ACHN (cell line): ENCODE measurements around the gene SESN1.
"Not testable (repeated sequence)": the region's sequence is repeated elsewhere in the genome, so short reads cannot be mapped to it uniquely, and the experiment has no call there.

Experiments
- DNase-seq: peaks from one replicate; pipeline ENCODE4 v3.0.0-alpha.2; 2015
- in situ Hi-C: cut with HindIII; loops from 2 replicates; pipeline ENCODE4 v1.10.0; 2017; ENCODE audit warnings: low sequenced_read_pairs, low pct_ligation_motif_present, low pct_unique_long_range_greater_than_20kb

The SESN1 gene

DNA sequence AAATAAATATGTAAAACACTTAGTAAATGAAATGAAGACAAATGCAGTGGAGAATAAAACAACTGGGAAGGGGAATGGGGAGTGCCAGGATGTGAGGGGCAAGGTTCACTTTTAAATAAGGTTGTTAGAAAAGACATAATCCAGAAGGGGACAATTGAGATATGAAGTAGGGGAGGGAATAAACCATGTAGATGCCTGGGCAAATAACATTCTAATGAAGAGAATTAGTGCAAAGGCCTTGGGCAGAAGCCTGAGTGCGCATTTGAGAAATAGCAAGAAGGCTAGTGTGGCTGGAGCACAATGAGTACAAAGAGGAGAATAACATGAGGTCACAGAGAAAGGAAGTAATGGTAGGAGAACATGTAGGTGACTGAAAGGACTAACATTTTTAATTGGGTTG, 3.0 kb upstream of the SESN1 start:
- in situ Hi-C loops = no loop called here
- no peak for DNase-seq

DNA sequence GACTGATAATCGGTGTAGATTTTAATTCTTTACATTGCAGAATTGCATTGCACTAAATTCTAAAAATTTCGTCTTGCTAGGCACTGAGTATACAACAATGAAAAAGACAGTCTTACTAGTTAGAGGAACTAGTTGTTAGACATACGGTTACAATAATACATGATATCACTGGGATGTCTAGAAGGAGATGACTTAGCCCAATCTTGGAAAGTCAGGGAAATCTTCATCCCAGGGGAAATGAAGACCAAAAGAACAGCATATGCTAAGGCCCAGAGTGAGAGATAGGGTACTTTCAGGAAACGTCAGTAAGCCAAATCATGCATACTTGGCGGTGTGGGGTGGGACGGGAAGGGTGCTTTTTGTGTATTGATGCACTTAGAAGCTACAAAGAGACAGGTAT, 1.6 kb upstream of the SESN1 start:
- no peak for DNase-seq
- in situ Hi-C loops = no loop called here

DNA sequence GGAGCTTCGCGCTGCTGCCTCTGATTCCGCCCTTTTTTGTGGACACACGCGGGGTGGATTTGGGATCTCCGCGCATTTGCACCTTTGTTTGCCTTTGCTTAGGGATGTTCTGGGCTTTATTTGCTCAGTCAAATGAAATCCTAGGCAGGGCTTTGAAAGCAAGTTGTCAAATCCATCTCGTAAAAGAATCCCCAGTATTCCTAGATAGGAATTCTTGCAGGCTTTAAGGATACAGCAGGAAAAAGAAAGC, 1.1 kb upstream of the SESN1 start:
- DNase-seq = no peak
- in situ Hi-C loops = no loop called here

DNA sequence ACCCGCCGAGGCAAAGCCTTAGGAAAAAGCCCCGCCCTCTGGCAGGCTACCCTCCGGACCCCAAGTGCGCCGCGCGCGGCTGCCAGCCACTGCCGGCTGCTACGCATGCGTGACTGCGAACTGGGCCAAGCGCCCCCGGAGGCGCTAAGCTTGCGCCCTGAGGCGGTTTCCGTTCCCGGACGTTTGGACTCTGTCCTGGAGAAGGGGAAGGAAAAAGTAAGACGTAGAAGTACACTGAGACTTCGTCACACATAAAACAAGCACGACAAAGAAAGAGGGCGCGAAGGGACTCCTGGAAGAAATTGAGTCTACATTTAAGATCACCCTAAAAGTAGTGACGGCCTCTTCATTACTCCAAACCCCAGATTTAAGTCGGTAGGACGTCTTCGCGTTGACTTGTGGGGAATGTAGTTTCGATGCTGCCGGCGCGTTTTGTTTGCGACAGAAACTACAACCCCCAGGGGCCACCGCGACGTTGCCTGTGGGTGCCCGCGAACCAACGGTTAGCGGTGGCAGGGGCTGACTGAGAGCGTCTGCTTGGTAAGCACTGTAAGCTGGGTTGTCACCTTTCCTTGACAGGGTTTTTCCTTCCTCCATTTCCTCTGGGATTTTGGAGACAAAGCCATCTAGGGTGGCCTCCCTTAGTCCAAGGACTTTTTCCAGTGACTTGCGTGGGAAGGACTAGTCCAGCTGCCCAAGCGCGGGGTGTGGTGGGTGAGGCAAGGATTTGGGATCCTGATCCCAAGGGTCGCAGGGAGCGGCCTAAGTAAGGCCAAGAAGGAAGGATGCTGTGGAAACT, 589 bp upstream of the SESN1 start, which contains the start of gene CEP57L1:
Gene CEP57L1 (plus strand): TSS at position 472 of the 799 bp plus-strand sequence. CDS start 49,715 bp downstream, outside the sequence.
- DNase-seq = peak; percentile 93

DNA sequence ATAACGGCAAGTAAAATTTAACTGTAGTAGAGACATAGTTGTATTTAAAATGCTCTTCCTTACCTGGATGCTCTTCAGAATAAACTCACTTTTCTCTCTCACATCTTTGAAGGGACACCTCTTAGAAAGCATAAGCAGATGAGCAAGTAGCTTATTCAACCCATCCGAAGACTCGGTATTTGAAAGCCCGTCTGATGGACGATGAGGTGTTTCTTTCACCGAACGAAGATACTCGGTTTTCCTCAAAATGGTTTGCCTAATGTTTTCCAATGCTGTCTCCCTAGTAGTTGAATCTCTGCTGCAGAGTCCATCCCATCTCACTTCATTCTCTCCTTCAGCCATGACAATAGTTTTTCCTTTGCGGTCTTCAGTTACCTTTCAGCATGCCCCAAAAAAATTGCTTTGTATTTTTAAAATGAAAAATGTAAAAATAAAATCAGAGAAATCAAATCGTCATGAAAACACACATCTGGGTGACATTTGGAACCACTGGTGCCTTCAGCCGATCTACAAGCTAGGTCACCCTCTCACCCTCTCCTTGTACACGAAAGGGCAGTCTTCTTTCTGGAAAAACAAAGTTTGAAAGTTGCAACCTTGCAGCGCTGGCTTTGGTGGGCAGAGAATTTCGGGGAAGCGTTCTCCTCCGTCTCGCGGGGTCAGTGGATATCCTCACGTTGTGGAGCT, 772 bp downstream of the SESN1 start:
- peak; percentile 19 for DNase-seq
- in situ Hi-C loops = no loop called here

More for the DNA sequence above, 589 bp upstream of the SESN1 start, which contains the start of gene CEP57L1:
- in situ Hi-C loops = no loop called here

DNA sequence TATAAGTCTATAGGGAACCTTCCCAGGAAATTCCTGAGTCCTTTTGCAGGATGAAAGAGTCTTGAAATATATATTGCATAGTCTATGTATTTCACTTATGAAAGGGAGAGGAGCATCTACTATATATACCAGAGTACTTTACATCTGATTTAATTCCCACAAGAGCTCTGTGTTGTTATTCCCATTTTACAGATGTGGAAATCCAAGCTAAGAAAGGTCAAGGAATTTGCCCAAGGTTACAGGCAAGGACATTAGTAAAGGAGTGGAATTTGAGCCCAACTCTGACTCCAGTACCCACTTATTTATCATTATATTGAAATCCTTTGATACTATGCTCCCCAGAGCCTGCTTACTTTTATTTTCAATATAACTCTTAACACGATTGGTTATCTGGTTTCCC, 2.6 kb downstream of the SESN1 start:
- in situ Hi-C loops = no loop called here
- DNase-seq = no peak

DNA sequence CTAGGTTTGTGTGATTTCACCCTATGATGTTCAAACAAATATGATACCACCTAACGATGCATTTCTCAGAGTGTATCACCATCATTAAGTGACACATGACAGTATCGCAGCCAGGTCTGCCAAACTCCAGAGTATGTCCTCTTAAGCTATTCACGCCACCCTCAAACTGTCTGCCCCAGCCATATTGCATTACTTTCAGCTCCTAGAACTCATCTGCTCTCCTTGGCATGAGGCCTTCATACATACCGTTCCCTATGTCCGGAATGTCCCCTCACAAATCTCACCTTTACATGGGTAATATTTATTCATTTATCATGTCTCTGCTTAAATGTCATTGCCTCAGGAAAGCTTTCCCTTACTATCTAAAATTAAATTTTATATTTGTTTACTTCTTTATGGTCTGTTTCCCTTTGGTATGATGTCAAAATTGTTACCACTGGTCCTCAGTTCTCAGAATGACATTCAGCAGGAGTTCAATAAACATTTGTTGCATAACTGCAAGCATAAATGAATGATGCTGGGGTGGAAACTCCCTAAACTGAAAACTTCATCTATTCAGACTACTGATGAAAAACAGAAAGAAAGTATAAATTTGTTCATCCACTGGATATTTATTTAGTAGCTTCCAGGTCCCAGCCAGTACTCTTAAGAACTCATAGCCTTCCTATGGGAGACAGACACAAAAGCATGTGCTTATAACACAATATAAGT, 3.2 kb downstream of the SESN1 start:
- DNase-seq = no peak
- in situ Hi-C loops = no loop called here

DNA sequence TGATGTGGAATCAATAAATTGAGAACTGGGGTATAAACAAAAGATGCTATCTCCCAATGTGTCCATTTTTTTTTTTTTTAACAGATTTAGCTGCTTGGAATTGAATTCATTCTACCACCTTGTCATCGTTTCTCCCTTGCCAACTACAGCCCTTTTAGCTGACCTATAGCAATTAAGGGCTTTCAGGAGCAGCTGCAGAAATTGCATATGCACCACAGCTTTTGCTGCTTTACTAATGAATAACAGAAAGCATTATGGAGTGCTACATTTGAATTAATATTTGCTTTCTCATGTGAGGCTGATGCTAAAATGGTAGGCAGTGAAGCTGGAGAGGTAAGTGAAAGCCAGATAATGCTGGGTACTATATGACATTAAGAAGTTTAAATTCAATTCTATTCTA, 5.7 kb downstream of the SESN1 start:
- in situ Hi-C loops = no loop called here
- no peak for DNase-seq

DNA sequence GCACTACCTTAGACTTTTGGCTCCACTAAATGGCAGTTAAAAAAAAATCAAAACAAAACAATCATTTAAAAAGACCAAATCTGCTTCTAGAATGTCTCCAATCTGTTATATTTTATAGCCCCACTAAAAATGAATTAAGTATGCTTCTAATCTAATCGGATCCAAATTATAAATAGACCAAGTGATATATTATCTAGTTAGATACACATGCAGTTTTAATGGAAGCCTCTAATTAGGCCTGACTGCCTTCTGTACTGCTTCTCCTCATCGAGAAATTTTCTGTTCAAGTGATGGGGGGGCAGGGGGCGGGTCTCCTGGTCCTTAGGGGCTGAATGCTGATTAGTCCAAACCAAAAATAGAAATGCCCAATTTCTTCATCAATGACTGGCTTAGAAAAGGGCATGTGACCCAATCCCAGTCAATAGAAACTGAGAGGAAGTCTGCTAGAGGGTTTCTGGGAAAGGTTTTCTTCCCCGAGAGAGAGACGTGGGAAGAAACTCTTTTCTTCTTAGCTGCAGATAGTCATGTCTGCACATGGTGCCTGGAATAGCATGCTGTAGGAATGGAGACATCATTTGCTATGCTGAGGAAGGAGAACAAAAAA, 6.9 kb downstream of the SESN1 start:
- in situ Hi-C loops = no loop called here
- no peak for DNase-seq

DNA sequence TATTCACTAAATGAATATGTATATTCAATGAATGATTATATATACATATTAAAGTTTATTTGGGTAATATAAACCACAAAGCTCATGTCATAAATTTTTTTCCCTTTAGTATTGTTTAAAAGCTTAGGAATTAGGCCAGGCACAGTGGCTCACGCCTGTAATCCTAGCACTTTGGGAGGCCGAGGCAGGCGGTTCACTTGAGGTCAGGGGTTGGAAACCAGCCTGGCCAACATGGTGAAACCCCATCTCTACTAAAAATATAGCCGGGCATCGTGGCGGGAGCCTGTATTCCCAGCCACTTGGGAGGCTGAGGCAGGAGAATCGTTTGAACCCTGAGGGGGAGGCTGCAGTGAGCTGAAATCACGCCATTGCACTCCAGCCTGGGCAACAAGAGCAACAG, 10.5 kb downstream of the SESN1 start:
- in situ Hi-C loops, DNase-seq: not testable (repeated sequence)

DNA sequence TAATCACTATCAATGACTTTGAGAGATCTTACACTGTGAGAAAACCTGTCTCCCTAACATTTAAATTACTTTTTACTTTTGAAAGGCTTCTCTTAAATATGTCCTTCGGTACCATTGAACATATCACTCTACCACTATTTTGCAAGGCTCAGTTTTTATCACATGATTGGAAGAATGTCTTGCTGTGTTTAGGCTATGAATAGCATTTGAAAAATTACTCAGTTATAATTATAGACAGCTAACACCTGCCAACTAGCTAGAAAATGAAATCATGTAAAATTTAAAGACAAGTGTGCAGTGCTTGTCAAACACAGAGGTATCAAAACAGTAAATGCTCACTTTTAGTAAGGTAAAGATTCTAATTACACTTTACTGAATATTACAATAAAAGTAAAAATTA, 11.0 kb downstream of the SESN1 start:
- in situ Hi-C loops = no loop called here
- DNase-seq = no peak

DNA sequence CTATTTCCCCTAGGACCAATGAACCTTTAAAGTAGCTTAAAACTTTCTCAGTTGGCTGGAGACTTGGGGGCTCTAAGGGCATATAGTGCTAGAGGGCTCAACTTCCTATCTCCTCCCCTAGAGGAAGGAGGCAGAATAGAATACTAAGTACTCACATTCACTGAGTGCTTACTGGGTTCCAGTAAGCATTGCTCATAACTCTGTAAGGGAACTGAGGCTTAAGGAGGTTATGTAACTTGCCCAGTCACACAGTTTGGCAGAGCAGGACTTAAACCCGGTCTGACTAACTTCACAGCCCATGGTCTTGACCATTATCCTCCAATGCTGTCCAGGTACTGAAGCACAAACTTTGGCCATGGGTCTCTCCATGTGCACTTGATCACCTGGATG, 12.5 kb downstream of the SESN1 start:
- no peak for DNase-seq
- in situ Hi-C loops = no loop called here

DNA sequence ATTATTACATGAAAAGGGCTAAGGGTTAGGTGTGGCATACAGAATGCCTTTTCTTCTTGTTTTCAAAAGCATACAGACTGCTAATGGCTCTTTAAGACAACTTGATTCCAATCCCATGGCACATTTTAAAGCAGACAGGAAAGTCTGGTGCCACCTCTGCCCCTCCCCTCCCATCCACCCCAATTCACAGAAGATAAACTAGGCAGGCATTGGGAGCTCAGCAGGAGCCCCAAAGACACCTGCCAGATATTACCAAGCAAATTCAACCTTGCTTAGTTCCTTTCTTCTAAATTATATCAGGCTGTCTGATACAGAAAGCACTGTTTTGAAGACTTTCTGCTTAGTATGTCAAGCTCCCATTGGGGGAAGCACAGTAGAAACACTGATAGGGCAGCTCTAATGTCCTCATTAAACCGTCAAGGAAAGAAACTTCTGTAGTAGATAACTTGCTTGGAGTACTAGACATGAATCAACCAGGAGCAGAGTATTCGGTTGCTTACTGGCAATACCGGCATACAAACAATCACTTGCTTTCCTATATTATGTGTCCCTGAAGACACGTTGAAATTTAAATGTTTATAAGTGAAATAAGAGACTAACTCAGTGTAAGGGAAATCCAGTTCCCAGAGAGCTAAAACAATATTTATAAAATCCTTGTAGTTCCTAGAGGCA, 13.0 kb downstream of the SESN1 start:
- in situ Hi-C loops = no loop called here
- DNase-seq = no peak

DNA sequence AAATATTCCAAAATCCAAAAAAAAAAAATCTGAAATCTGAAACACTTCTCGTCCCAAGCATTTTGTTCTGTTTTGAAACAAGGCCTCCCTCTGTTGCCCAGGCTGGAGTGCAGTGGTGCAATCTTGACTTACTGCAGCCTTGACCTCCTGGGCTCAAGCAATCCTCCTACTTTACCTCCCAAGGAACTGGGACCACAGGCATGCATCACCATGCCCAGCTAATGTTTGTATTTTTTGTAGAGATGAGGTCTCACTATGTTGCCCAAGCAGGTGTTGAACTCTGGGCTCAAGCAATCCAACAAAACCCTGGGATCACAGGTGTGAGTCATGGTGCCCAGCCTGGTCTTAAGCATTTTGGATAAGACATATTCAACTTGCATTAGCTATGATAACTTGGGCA, 13.6 kb downstream of the SESN1 start:
- in situ Hi-C loops = no loop called here

DNA sequence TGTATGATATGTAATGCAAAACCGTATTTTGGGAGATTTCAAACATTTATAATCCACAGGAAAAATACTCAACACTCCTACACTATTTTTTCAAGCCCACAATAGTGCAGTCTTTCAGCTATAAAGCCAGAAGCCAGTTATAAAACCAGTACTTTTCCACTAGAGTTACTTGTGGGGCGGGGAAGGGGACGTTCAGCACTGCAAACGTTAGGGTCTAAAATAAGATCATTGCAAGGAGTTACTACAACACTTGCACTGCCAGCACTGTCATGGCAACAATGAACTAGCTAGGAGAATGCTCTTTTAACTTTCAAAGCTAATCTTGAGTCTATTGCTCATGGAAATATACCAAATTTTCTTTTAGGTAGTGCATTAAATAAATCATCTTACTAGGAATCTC, 14.7 kb downstream of the SESN1 start:
- in situ Hi-C loops = no loop called here
- no peak for DNase-seq

More for the DNA sequence above, 13.6 kb downstream of the SESN1 start:
- no peak for DNase-seq

DNA sequence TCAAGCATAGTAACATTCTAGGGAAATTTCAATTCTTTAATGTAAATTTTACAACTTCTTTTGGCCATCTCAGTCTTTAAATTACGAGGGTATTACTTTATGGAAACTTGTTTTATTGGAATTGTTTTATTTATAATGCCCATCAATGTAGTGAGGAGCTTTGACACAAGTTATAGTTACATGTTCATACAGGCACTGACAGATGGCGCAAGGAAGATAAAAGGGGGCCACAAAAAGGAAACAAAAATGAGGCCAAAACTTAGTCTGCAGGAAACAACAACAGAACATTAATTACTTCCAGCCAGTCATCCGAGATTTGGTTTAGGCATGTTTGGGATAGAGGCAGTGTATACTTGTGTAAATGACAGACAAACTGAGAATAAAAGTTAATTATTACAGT, 18.3 kb downstream of the SESN1 start:
- in situ Hi-C loops = no loop called here
- no peak for DNase-seq

DNA sequence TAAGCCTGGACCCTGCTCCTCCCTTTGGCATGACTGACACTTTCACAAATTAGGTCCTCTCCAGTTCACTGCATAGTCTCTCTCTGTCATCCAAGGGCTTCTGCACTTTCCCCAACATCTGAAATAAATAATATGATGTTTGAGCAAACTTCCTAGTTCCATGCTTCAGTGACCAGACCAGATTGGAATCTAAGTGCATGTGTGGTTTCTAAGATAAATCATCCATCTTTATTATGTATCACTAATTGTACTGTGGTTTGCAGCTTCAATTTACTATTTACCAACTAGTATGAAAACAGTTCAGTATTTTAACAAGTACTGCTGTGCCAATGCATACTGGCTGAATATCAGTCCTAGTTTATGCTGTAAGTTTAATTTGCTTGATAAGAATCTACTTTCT, 18.7 kb downstream of the SESN1 start:
- in situ Hi-C loops = no loop called here
- no peak for DNase-seq

DNA sequence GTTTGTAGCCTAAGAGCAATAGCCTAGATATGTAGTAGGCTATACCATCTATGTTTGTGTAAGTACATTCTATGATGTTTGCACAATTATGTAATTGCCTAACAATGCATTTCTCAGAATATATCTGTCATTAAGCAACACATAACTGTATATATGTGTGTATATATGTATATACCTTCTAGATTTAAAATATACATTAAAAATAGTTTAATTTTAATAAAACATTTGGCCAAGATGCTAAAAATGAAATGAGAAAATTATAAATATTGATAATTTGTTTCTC, 20.6 kb downstream of the SESN1 start:
- in situ Hi-C loops = no loop called here

More for the DNA sequence above, 20.6 kb downstream of the SESN1 start:
- DNase-seq = no peak
